Measurements from ENCODE around the gene RCAN2.

- TF ChIP-seq CTCF (IDR thresholded peaks at IDR 0.05): no peak
- TF ChIP-seq EP300 (IDR thresholded peaks at IDR 0.05): no peak
- no peak for TF ChIP-seq POLR2AphosphoS5 (IDR thresholded peaks at IDR 0.05)
- no peak for TF ChIP-seq POLR2A (IDR thresholded peaks at IDR 0.05)
Measured at GRCh38 chr6:46302816-46303215, 188.4 kb downstream of the RCAN2 start.

Measured in upper lobe of left lung (tissue), 4 donors.